Heart right ventricle (tissue), 16 donors: ENCODE measurements around the gene DNAH3. TPM values are rescaled to one million over a fixed set of nuclear protein-coding genes. Genes with fewer than 3 reads are reported as not detected.
"Not testable (repeated sequence)": the region's sequence is repeated elsewhere in the genome, so short reads cannot be mapped to it uniquely, and the experiment has no call there.

Experiments
- ATAC-seq, 8 donors: fragments of 200-7000 bp; cut with Tn5 transposase; one replicate each; pipeline ENCODE4 v1.9.1; 2020; ENCODE audit warnings: mild to moderate bottlenecking in 8 of 8, moderate library complexity in 8 of 8, moderate number of reproducible peaks in 1 of 8
- DNase-seq, 2 donors: peaks; one replicate each; pipeline ENCODE4 v3.0.0-alpha.2; 2020
- H3K27ac ChIP-seq, 10 donors: fragments of 200-600 bp; sonication (generic) in 2 of 10; one replicate each; pipeline versions ENCODE4 v1.5.0 to v1.8.0; 2020 to 2022; ENCODE audit warnings: mild to moderate bottlenecking in 3 of 10
- H3K27me3 ChIP-seq, 7 donors: fragments of 200-600 bp; one replicate each; pipeline ENCODE4 v1.8.0; 2021 to 2022; ENCODE audit warnings: mild to moderate bottlenecking in 2 of 7
- H3K36me3 ChIP-seq, 9 donors: fragments of 200-600 bp; sonication (generic) in 1 of 9; one replicate each; pipeline versions ENCODE4 v1.5.0 to v1.8.0; 2020 to 2022; ENCODE audit warnings: mild to moderate bottlenecking in 2 of 9
- H3K4me1 ChIP-seq, 9 donors: fragments of 200-600 bp; sonication (generic) in 1 of 9; one replicate each; pipeline versions ENCODE4 v1.5.0 to v1.8.0; 2020 to 2022; ENCODE audit warnings: mild to moderate bottlenecking in 4 of 9
- H3K4me3 ChIP-seq, 10 donors: fragments of 200-600 bp; sonication (generic) in 2 of 10; one replicate each; pipeline versions ENCODE4 v1.5.0 to v1.8.0; 2020 to 2022; ENCODE audit warnings: mild to moderate bottlenecking in 7 of 10, moderate library complexity in 2 of 10
- H3K9me3 ChIP-seq, 11 donors: fragments of 200-600 bp in 10 of 11; sonication (generic) in 2 of 11; one replicate each; pipeline versions ENCODE4 v1.5.0 to v1.8.0; 2013 to 2022; ENCODE audit warnings: mild to moderate bottlenecking in 2 of 11, control low read depth in 1 of 11, moderate library complexity in 1 of 11
- CTCF ChIP-seq, 9 donors: fragments of 200-600 bp; sonication (generic) in 2 of 9; IDR thresholded peaks; one replicate each; pipeline versions ENCODE4 v1.5.0 to v1.8.0; 2021 to 2022; ENCODE audit warnings: antibody characterized with exemption in 9 of 9, mild to moderate bottlenecking in 5 of 9, moderate library complexity in 1 of 9
- WGBS, 2 donors: extraction: QIAGEN DNeasy Blood & Tissue Kit; methylation state at CpG; one replicate each; pipeline ENCODE4 v1.1.7; 2013; ENCODE audit warnings: inconsistent platforms in 1 of 2; 5-methylcytosine and 5-hydroxymethylcytosine counted together
- intact Hi-C, 10 donors: fragments of 100-400 bp; cut with DNase I; formaldehyde crosslinking; loops; one replicate each; pipeline versions ENCODE4 v1.11.1 to v1.14.2; 2022
- polyA plus RNA-seq, 2 donors: library from polyadenylated mRNA; stranded (reverse); fragments of 200-250 nt; gene quantifications; one replicate each; pipeline ENCODE4 v1.2.3, GENCODE V29; 2013
- total RNA-seq, 10 donors: library from RNA; stranded (reverse); fragmentation: NEBNext Ultra II Directional in 3 of 10; extraction: Animal tissue kit (Norgen Biotek cat#: 25700) in 3 of 10; gene quantifications; one replicate each; pipeline versions ENCODE4 v1.2.1 to v1.2.4, GENCODE V29; 2021 to 2023
- donor health status: Arrhythmogenic right ventricular cardiomyopathy.
- donor health status: ischemic (EF 13 %, LVEDD 7.1; RV severe dilation, severe dysfunction).
- donor health status: healthy with polysubstance abuse.
- donor health status: DM: no; HTN: yes; CAD: no.
- donor health status: DM: no; HTN: no; CAD: no.
- donor health status: ischemic (EF 25% LVEDD 6.9; RV normal size, moderate dysfunction).
- donor health status: ischemic (EF 25% LVEDD 5.7; RV mildly dilated, moderate dysfunction).
- donor health status: healthy.
- donor health status: DM: yes; HTN: yes; CAD: no.
- donor health status: Ischemic cardiomyopathy.
- donor health status: ischemic (EF 35%, LVEDD 5.7; RV mildly dilated, moderate dysfunction).
- donor health status: nonischemic (EF 11% LVEDD 7.7; RV severe dilation, severe dysfunction).
- donor health status: DM: yes; HTN: yes; CAD: no.
- donor health status: PGD.
- donor health status: ischemic (EF 29% LVEDD 5.4; RV normal size, mild dysfunction).
- donor health status: nonischemic (EF 23%, LVEDD 6.1; RV moderate dilation, normal function).

The DNAH3 gene
- total and polyA plus RNA-seq, 12 donors = 0.39 to 3.7 (median 1.0) TPM; not detected in 1

- no peak for TF ChIP-seq CTCF (IDR thresholded peaks at IDR 0.05)
- no peak overlapping the region for H3K27ac ChIP-seq
- H3K9me3 ChIP-seq = no peaks in the 10 kb centered on the region
- H3K27me3 ChIP-seq = no peaks in the 10 kb centered on the region
- DNase-seq (no peak), ATAC-seq (no peak)
- no peaks in the 10 kb centered on the region for H3K36me3 ChIP-seq
- intact Hi-C loops = no loop called here
- WGBS, 2 donors = 85 to 86% methylated on average over 9 of the region's 9 CpGs
- no peak overlapping the region for H3K4me3 ChIP-seq
- H3K4me1 ChIP-seq = peaks cover 0 to 15% (median 0%) of the 10 kb centered on the region in 9 donors
These were observed 202.2 kb downstream of the DNAH3 start for GRCh38 chr16:20948444-20948843.

- H3K4me1 ChIP-seq = peaks cover 0 to 20% (median 0%) of the 10 kb centered on the region in 9 donors
- ATAC-seq = no peak
- H3K27ac ChIP-seq = no peak overlapping the region
- 76 to 77% methylated on average over 8 of the region's 8 CpGs for WGBS, 2 donors
- no peaks in the 10 kb centered on the region for H3K27me3 ChIP-seq
- no peaks in the 10 kb centered on the region for H3K36me3 ChIP-seq
- no peaks in the 10 kb centered on the region for H3K9me3 ChIP-seq
- TF ChIP-seq CTCF (IDR thresholded peaks at IDR 0.05) = no peak
- intact Hi-C loops = no loop called here
- no peak for DNase-seq
- H3K4me3 ChIP-seq = no peak overlapping the region
These were observed 204.5 kb downstream of the DNAH3 start for GRCh38 chr16:20946015-20946629.

DNA sequence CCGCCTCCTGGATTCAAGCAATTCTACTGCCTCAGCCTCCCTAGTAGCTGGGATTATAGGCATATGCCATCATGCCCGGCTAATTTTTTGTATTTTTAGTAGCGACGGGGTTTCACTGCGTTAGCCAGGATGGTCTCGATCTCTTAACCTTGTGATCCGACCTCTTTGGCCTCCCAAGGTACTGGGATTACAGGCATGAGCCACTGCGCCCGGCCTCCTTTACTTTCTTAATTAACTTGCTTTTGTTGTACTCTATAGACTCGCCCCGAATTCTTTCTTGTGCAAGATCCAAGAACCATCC, 205.1 kb downstream of the DNAH3 start:
- H3K4me3 ChIP-seq, DNase-seq, ATAC-seq, H3K27me3 ChIP-seq, H3K9me3 ChIP-seq, intact Hi-C loops, H3K27ac ChIP-seq, H3K36me3 ChIP-seq: not testable (repeated sequence)
- peaks cover 0 to 21% (median 0%) of the 10 kb centered on the region in 9 donors for H3K4me1 ChIP-seq
- WGBS, 2 donors = 92 to 96% methylated on average over 11 of the region's 11 CpGs

DNA sequence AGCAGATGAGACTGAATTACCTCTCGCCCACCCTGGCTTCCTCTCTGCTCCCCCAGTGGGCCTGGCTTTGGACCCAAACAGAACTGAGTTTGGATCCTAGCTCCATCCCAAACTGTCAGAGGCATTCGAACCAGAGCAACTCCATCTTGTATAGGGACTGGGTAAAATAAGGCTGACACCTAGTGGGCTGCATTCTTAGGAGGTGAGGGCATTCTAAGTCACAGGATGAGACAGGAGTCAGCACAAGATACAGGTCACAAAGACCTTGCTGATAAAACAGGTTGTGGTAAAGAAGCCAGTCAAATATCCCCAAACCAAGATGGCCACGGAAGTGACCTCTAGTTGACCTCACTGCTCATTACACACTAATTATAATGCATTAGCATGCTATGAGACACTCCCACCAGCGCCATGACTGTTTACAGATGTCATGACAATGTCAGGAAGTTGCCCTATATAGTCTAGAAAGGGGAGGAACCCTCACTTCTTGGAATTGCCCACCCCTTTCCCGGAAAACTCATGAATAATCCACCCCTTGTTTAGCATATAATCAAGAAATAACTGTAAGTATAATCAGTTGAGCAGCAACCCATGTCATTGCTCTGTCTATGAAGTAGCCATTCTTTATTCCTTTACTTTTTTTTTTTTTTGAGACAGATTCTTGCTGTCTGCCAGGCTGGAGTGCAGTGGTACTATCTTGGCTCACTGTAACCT, 205.6 kb downstream of the DNAH3 start:
- intact Hi-C loops = no loop called here
- Histone ChIP-seq H3K27ac (no peak overlapping the region), H3K4me3 (no peak overlapping the region), H3K27me3 (no peaks in the 10 kb centered on the region), H3K9me3 (no peaks in the 10 kb centered on the region), H3K36me3 (no peaks in the 10 kb centered on the region), H3K4me1 (peaks cover 0 to 21% (median 0%) of the 10 kb centered on the region in 9 donors)
- DNase-seq (no peak), ATAC-seq (peak in 1 of 8 donors; percentile 34)
- 86 to 87% methylated on average over 5 of the region's 5 CpGs for WGBS, 2 donors
- peak in 3 of 9 donors; percentile 24 to 29 (median 27) for TF ChIP-seq CTCF (IDR thresholded peaks at IDR 0.05)

GRCh38 chr16:20942256-20942655, 208.4 kb downstream of the DNAH3 start:
- Histone ChIP-seq H3K9me3 (no peaks in the 10 kb centered on the region), H3K36me3 (no peaks in the 10 kb centered on the region), H3K27ac (no peak overlapping the region), H3K4me1 (peaks cover 0 to 21% (median 0%) of the 10 kb centered on the region in 9 donors), H3K27me3 (no peaks in the 10 kb centered on the region), H3K4me3 (no peak overlapping the region)
- no peak for TF ChIP-seq CTCF (IDR thresholded peaks at IDR 0.05)
- intact Hi-C loops = no loop called here
- 79 to 84% methylated on average over 4 of the region's 4 CpGs for WGBS, 2 donors
- ATAC-seq (no peak), DNase-seq (no peak)
